ENCODE results near the gene RPTOR.
"Not testable (repeated sequence)": the region's sequence is repeated elsewhere in the genome, so short reads cannot be mapped to it uniquely, and the experiment has no call there.

RPTOR gene

DNA sequence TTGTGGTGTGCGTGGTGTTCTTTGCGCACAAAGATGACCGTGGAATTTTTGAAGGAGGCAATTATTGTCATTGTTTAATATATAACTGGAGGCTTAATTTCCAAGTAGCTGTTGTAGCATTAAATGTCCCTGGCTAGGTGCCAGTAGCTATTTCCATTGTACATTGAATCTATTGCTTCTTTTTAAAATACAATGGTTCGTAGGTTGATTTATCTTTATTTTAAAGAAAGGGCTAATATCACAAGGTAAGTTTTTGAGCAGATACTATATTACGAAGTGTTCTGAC is 127.1 kb downstream of the RPTOR start:
- DNase-seq: no peak

DNA sequence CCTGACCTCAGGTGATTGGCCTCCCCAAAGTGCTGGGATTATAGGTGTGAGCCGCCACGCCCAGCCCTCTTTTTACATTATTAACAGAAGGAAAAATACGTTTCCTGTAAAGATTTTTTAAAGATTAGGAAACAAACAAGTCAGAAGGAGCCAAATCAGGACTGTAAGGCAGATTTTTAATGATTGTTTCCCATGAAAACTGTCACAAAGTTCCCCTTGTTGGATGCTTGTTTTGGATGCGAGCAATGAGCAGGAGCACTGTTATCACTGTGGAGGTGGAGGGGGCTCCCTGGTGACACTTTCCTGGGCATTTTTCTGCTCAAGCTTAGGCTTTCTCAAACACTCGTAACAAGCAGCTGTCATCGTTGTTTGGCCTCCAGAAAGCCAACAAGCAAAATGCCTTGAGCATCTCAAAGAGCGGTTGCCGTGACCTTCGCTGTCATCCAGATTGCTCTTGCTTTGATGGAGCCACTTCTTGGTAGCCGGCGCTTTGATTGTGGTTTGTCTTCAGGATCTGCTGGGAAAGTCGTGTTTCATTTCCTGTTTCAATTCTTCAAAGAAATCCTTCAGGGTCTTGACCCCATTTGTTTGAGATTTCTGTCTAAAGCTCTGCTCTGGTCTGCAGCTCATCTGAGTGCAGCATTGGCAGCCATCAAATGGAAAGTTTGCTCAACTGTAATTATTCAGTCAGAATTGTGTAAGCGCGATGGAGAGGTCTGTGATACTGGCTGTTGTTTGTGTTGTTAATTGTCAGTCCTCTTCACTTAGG is 128.7 kb downstream of the RPTOR start:
- no peak for DNase-seq

DNA sequence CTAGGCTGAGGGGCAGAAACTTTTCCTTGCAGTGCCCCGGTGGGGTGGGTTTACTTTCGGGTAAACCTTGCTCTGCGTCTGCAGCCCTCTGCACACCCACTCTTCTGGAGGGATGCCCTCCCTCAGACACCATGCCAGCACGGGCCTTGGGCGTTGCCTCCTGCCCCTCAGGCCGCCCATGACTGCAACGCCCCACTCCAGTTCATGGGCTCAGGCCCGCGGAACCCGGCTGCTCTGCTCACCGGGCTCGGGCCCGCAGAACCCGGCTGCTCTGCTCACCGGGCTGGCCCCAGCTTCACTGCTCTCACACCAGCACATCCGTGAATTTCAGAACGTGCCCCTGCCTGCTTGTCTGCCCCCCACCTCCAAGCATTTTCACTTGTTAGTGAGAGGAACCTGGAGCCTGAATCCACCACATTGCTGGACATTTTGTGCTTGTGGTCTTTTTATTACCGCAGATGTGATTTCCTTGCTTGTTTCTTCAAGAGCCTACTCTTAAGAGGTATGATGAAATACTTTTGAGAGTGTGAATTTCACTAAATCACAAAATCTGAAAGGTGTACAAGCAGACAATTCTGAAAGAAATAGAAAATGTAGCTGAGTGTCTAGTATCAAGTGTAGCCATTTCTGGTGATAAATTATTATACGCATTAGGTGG is 130.9 kb downstream of the RPTOR start:
- no peak for DNase-seq

DNA sequence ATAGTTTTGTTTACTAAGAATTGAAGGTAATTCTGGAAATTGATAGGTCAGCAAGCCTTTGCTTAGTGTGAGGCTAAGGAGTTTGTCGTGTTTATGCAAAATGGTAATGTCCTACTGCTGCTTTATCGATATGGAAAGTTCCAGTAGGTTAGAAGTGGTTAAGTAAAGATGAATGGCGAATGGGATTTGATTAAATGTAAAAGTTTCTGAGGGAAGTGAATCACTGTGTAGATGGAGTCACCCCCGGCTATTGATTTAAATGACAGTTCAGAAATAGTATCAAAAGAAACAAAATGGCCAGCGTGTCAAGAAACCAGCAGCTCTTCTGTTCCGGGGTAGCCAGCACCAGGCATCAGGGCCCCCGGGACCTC is 131.4 kb downstream of the RPTOR start:
- no peak for DNase-seq

DNA sequence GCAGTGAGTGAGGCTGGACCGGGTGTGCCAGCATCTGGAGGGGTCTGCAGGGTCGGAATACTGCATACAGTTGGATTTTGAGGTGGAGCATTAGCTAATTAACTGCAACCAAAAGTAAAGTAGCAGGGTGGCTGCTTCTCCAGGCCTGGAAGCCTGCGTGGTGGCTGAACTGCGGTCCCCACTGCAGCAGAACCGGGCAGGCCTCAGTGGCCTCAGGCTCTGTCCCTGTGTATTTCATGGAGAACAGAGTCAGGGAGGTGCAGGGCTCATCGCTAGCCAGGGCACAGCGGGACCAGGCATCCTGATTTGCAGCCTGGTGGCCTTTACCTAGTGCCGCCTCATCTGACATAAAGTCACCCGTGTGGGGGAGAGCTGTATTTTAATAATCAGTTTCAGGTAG is 131.9 kb downstream of the RPTOR start:
- DNase-seq: no peak

DNA sequence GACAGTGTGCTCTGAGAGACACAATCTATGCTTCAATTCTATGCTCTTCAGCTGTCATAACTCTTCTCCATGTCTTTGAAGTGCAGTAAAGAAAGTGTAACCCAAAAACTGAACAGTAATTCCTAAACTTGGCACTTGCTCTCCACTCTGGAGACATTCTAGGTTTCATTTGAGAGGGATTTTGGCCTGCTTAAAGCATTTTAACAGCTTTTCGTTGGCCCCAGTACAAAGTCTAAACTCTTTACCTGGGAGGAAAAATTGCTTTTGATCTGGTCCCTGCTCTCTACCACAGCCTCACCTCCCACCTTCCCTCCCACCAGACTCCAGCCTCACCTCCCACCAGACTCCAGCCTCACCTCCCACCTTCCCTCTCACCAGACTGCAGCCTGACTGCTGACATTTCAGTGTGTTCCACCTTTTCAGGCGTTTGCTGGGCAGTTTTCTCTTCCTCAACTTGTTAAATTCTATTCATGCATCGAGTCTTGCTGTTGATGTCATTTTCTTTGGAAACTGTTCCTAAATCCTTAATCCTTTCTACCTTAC is 132.6 kb downstream of the RPTOR start:
- DNase-seq: no peak

DNA sequence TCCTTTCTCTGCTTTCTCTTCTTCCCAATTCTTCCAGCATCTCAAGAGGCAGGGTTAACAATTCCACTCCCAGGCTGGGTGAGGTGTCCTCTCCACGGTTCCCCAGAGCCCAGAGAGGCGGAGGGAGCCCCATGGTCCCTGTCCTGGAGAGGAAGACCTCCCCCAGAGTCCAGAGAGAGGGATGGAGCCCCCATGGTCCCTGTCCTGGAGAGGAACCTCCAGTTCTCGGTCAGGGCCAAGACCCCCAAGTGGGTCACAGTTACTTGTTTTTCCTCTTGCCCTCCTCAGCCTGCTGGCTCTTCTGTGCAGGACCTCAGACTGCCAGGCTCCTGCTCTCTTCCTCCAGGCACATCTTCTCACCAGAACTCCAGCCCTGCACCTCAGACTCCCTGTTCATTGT is 135.2 kb downstream of the RPTOR start:
- no peak for DNase-seq

DNA sequence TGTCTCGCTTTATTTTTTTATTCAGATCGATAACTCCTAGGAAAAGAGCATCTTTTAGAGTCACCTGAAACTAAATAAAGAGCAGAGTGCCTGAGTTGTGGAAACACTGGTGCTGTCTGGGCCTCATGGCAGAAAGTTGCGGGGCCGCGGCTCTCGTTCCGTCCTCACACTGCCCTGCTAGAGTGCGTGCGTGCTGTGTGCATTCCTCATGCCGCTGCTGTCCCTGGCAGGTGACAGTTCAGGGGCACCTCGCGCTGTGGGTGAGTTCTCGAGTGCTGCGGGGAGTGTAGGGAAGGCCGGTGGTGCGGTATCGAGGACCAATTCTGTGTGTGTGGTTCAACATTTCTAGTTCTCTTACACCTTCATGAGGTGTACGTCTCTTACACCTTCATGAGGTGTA is 136.6 kb downstream of the RPTOR start:
- no peak for DNase-seq

DNA sequence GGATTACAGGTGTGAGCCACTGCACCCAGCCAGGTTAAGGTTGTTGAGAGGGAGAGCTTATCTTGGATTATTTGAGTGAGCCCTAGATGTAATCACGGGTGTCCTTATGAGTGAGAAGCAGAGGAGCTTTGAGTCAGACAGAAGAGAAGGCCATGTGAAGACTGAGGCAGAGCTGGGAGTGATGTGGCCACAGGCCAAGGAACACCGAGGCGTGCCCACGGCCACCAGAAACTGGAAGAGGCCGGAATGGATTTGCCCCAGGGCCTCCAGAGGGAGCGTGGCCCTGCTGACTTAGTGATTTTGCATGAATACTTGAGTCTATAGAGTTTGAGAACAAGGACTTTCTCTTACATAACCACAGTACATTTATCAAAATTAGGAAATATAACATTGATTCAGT is 137.7 kb downstream of the RPTOR start:
- DNase-seq: no peak

DNA sequence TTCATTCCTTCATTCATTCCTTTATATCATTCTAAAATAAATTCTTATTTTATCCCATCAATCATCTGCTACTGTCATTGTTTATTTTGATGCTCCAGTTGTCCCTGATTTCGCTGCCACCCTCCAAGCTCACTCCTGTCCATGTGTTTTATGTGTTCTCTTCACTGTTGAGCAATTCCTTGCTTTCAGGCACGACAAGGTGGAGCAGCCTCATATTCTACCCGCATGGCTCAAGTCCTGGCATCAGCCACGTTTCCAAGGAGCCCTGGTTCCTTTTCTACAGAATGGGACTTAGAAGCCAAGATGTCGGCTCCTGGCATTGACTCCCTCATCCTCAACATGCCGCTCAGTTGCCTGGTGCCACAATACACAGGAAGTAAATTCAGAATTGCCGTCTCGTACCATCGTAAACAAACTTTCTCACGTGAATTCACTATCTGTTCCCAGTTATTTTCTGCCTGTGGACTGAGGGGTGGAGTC is 139.0 kb downstream of the RPTOR start:
- no peak for DNase-seq

DNA sequence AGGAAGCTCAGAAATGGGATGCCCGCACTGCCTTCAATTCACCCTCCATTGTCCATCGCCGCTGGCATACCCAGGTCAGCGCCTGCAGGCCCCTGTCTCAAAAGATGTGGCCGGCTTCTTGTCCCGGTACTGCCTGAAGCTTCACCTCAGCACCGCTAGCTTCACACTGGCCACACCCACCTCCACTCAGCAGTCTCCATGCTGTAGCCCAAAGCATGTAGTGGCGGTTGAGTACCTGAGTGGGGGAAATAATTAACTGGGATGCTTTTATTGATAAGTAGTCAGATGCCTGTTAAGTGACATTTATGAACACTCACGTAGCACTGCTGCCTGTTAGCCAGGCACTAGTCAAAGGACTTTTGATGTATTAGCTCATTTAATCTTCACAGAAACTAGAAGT is 143.2 kb downstream of the RPTOR start:
- no peak for DNase-seq

DNA sequence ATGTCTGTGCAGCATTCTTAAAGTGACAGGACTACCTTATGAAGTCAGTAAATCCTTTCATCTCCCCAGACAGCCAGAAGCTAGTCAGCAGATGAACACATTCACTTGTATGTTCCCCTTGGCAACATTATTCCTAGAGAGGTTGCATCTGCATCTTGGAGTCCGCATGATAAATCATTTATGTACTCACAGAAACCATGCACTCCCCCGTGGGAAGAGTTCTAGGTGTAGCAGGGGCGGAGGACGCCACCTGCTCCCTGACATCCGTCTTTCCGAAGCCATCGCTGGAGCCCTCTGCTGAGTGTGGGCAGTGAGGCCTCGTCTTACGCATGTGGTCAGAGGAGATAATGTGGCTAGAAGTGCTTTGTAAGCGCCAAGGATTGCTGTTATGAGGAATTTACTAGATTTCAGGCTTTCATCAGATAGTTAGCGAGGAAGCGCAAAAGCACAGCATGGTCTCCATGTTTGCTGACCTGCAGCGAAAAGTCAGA is 144.5 kb downstream of the RPTOR start:
- no peak for DNase-seq

DNA sequence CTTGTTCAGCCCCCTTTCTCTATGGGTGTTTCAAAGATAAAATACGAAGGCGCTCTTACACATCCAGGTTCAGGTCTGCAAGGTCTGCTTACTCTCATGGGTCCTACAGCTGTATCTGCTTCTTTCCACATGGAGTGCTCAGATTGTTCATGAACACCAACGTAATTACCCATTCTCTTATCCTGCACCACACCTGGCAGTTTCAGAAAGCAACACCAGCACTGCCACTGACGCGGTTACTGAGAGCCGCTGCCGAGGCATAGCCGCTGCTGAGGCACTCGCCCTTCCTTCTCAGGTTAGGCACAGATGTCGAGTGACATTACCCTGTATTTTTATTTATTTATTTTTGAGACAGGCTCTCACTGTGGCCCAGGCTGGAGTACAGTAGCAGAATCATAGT is 147.1 kb downstream of the RPTOR start:
- DNase-seq: no peak

DNA sequence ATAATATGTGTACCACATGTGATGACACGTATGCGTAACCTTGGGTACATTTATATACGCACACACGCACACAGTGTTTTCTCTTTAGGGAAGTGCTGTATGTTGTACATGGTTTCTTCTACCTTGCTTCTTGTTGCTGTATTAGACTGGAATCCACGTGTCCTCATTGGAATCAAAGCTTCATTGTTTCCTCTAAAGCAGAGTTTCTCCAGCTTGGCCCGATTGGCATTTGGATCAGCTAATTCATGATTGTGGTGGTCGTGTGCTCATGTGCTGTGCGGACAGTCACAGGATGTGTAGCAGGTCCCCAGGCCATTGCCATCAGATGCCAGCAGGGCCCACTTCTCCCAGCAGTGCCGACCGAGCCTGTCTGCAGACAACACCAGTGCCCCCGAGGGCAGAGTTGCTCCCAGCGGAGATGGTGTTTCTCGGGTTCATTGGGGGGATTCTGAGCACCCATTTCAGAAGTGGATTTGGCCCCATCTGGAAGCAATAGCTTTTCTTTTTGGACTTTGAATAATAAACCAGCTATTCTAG is 148.4 kb downstream of the RPTOR start:
- no peak for DNase-seq

DNA sequence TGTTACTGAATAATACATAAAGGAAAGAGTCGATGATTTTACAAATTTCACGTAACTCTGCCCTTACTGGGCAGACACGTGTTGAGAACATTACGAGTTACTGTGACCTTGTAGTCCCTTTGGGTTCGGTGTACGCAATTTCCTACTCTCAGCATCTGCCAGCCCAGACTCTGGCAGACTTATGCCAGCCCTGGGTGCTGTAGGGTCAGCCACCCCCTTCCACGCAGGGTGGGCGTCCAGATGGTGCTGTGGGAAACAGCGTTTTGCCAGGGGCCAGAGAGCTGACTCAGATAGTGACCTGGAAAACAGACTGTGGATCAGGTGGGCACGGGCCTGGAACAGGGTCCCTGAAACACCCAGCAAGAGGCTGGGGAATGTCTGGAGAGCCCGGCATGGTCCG is 148.9 kb downstream of the RPTOR start:
- no peak for DNase-seq

DNA sequence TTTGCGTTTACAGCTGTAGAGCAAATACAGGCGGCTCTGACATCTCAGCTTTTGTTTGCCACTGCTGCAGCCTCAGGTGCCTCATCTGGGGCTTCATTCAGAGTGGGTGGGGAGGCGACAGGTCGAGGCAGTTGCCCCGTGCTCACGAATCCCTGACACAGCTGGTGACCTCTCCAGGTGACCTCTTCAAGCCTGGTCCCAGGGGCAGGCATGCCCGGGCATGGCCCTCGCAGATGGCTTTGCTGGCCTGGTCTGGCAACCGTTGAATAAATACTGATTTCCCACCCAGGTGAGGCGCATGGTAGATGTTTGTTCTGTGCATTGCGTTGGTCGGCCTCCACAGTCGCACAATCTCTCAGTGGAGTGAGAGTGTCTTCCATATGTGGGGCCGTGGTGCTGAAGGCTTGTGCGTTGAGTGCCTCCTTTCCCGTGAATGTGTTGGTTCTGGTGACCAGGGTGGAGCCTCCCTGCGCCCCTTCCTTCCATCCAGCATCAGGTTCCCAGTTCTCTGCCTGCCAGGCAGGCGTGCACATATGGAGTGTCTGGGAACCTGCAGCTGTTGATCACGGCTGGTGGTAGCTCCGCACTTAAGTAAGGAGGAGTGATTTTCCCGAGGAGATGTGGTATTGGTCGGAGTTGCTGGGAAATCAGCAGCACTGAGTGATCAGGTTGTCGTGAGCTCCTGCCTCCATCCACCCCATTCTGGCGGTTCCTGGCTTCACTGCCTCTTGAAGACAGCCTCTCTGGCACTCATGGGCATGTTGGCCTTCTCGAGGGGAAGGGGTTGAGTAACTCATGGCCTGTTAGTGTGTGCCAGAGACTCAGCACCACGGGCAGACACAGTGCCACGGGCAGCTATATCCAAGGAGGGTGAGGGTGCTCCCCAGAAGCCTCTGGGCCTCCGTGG is 149.7 kb downstream of the RPTOR start:
- no peak for DNase-seq

DNA sequence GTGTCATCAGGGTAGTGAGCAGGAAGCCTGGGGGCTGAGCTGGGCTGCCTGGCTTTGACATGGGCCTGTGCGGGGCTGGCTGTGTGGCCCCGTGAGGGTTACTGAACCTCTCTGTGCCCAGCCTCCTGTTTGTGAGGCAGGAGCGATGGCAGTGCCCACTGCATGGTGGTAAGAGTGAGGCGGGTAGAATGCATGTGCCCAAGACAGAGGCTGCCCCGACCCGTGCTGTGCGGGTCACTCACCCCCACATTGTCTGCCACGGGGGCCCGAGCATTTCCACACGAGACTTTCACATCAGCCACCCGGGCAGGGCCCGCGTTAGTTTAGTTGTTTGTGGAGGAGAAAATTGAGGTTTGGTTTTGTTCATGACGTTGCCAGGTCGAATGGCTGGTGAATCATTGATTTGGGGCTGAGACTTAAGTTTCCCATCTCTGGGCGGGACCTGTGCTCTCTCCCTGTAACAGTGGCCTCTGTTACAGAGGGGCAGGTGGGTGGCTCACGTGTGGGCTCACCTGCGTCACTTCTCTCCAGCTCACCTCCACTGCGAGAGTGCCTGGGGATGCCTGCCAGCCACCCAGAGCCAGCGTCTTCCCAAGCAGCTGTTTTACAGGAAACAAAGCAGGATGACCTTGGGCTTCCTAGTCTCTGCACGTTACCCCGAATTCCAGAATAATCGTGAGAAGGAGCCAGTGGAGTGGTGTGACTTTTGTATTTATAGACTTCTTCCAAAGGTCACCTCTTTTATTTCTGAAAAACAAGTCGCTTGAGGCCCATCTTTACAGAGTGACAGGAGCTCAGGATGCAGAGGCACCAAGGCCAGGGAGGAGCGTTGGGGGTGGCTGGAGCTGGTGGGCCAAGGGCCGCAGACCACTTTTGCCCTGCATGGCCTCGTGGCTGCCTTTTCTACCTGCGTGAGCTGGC is 150.6 kb downstream of the RPTOR start:
- no peak for DNase-seq

DNA sequence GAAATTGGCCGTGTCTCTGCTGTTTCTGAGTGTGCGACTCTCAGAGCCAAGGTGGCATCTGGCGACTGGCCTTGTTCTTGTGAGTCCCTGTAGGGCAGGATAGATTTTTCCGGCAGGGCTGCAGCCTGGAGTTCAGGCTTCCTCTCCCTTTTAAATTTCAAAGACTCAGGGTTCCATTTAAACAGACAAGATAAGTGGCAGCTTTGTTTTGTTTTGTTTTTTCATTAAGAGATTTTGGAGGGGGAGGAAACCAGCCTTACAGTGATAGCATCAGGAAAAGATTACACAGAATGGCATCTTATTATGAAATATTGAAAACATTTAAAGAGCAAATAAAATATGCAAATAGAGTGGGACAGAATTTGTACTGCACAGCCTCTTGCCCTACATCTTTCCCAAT is 151.3 kb downstream of the RPTOR start:
- no peak for DNase-seq

DNA sequence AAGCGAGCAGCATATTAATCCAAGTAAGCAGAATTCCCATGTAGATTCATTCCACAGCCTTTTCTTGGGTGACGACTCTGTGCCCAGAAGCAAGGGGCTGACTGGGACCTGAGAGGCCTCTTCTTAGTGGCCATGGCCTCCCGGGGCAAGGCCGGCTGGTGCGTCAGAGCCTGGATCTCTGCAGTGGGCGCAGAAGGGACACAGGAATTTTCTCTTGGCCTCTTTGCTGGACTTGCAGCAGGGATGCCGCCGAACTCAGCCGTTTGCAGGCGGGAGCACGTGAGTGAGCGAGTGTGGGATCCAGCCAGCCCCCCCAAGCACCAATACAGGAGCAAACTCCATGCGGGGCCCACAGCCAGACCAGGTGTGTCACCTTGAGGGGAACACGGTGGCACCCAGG is 151.8 kb downstream of the RPTOR start:
- DNase-seq: no peak

DNA sequence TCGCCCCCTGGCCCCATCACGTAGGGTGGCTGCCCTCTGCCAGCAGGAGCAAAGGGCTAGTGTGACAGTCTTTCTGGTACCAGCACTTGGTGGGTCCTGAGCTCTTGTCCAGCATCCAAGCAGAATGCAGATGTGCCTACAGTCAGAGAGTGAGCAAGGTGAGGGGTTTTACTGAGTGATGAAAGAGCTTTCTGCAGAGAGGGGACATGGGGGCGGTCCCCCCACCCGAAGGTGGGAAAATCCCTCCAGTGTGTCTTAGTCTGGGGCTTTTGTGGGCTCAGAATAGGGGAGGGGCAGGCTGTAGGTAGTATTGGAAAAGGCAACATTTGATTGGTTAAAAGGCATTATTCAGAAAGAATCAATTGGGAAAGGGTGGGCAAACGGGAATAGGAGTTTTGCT is 152.3 kb downstream of the RPTOR start:
- no peak for DNase-seq

DNA sequence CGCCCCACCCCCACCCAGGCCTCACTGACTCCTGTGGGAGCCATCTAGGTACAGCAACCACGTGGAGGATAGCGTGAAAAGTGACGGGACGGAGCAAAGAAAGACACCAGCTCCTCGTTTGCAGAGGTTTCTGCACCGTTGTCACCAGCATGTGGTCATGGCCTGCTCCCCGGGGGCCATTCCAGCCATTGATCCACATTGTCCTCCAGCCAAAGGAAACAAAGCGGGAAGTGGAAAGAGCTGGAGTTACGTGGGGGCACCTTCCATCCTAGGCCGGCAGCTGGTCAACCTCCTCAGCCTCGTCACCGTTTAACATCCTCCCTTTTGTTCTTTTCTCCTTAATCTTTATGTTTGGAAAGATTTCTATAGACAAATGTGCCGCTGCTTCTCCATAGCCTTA is 153.7 kb downstream of the RPTOR start:
- DNase-seq: no peak

DNA sequence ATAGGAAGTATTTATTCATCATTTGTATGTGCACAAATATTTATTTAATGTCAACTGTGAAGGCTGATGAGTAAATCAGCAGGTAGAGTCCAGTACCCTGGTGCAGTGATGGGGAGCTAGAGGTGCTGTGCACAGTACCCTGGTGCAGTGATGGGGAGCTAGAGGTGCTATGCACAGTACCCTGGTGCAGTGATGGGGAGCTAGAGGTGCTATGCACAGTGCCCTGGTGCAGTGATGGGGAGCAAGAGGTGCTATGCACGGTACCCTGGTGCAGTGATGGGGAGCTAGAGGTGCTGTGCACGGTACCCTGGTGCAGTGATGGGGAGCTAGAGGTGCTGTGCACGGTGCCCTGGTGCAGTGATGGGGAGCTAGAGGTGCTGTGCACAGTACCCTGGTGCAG is 154.6 kb downstream of the RPTOR start:
- DNase-seq: not testable (repeated sequence)

Measured in CD4-positive, alpha-beta T cell treated with Interleukin-4 for 4 hours (primary cell).